GM21825 (cell line): ENCODE measurements around the gene CMSS1.

Experiments
- ATAC-seq: cut with Tn5 transposase; IDR thresholded peaks from one replicate; pipeline ENCODE4 v1.9.1; 2021; ENCODE audit warnings: mild to moderate bottlenecking, moderate library complexity; ENCODE audit not compliant: unreplicated experiment

CMSS1 gene

GRCh38 chr3:100158918-100159330 lies 341.3 kb downstream of the CMSS1 start:
- no peak for ATAC-seq

- ATAC-seq: no peak
Observed at GRCh38 chr3:100159331-100160153, 341.9 kb downstream of the CMSS1 start.

- no peak for ATAC-seq
Observed at GRCh38 chr3:100160521-100160920, 342.9 kb downstream of the CMSS1 start.

DNA sequence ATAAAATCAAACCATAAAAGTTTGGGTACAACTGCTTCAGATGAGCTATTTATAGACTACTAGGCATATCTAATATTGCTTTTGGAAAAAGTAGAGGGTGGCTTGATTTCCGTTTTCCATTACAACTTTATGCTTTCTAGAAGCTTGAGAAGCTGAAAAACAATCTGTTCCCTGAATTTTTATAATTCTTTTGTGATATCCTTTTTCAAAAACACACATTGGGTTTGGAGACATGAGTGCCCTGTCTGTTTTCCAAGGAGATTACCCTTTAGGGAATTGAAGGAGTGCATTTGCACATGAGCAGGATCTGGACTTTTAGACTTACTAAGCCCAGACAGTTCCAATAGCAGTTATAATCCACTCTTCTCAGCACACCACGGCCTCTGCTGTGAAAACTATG lies 346.1 kb downstream of the CMSS1 start:
- no peak for ATAC-seq

GRCh38 chr3:100164743-100165142 lies 347.1 kb downstream of the CMSS1 start:
- ATAC-seq: no peak

- ATAC-seq: no peak
Observed at GRCh38 chr3:100165926-100166550, 348.4 kb downstream of the CMSS1 start.

- ATAC-seq: no peak
Observed at GRCh38 chr3:100169201-100169920, 351.7 kb downstream of the CMSS1 start.

DNA sequence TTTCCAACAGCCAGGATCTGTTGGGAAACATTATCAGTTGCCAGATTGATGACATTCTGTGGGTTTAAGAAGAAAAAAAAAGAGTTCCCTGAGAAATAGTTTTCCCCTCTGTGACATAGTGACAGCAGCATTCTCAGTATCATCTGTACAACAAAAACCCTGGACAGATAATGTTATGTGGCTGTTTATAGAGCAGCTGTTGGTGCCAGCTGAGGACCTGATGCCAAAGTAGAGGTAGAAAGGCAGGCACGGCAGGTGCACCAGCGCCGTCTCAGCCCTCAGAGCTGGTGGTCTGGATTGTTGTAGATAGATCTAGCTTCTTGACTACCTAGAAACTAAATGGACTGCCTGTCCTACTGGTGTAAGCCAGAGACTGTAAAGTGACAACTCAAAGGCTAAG lies 352.8 kb downstream of the CMSS1 start:
- no peak for ATAC-seq

GRCh38 chr3:100171211-100171914 lies 353.7 kb downstream of the CMSS1 start:
- ATAC-seq: no peak

DNA sequence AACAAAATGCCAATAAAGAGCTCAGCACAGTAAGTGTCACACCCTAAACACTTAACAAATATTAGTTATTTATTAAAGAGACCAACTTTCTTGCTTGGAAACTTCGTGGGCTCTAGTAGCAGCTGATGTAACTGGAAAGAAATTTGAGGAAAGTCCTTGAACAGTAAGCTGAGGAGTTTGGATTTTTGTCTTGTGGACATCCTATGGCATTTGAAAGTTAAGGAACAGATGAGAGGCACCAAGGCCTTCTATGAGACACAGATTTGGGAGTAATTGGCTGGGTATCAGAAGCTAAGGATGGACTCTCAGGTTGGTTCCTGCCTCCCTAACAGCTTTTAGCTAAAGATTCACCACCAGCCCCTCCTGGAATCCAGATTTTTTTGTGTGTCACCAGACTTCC lies 356.3 kb downstream of the CMSS1 start:
- ATAC-seq: no peak

- ATAC-seq: no peak
Observed at GRCh38 chr3:100175637-100176280, 358.1 kb downstream of the CMSS1 start.

GRCh38 chr3:100179692-100180349 lies 362.2 kb downstream of the CMSS1 start:
- no peak for ATAC-seq

- no peak for ATAC-seq
Observed at GRCh38 chr3:100183608-100184125, 366.0 kb downstream of the CMSS1 start.

DNA sequence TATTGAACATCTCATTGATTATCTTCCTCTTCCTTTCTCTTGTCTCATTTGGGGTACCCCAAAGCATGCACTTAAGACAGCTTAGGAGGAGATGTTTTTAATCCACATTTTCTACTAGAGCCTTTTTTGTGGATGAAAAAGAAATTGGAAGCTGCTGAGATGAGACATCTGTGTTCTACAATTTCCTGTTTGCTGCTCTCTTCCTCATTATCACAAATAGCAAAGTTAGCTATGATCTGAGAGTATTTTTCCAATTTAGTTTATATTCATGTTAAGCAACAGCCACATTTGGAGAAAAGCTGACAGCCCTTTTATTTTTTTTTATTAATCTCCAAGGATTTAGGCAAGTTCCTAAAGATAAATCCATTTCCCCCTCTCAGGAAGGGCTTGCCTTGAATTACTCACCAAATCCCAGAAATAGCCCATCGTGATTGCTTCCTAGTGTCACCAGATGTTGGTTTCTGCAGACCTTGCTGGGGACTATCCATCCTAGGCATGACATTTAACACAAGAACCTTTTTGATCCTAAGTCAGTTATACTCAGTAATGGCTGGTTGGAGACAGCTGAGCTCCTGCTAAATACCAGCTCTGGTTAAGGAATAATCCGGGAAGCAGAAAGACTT lies 367.4 kb downstream of the CMSS1 start:
- ATAC-seq: no peak

DNA sequence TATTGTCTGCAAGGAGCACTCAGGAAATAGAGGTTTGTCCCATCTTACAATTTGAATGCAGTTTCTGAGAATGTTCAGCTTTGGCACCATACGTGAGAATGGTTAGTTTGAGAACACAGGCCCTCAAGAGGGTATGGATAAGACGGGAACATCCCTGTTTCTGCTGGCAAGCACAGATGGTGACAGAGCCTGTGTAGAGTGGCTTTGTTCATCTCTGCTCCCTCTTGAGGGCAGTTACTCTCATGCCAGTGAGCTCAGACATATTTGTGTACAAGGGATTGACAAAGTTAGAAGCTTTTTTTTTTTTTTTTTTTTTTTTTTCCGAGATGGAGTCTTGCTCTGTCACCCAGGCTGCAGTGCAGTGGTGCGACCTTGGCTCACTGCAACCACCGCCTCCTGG lies 368.2 kb downstream of the CMSS1 start:
- ATAC-seq: no peak

- no peak for ATAC-seq
Observed at GRCh38 chr3:100189444-100189964, 371.8 kb downstream of the CMSS1 start.

GRCh38 chr3:100195375-100195774 lies 377.7 kb downstream of the CMSS1 start:
- no peak for ATAC-seq

- no peak for ATAC-seq
Observed at GRCh38 chr3:100197876-100198275, 380.2 kb downstream of the CMSS1 start.

DNA sequence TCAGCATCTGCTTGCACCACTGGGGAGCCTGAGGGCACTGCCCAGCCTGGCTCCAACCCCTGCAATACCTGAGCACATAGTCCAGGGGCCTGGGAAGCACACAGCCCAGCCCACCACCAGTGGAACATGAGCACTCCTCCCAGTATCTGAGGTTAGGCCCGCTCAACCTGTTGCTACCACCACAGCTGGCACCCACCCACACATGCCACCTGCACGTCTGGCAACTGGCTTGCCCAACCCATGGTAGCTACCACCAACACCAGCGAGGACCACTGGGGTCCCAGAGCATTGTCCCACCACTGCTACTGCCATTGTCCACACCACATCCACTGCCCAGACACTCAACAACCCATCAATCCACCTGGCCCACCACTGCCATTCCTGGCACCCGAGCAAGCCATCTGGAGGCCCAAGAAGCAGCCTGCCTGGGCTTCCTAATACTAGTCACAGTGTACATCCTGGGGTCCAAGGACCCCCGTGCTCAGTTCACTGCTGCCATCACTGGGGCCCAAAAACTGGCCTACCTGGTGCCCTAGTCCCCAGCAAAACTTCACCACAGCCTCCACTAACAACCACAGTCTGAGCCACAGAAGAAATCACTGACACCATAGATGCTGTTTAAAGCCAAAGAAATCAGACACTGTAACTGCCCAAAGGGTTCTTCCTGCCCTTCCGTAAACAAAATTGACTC lies 381.1 kb downstream of the CMSS1 start:
- no peak for ATAC-seq
